C4-2B (cell line): ENCODE results near the gene NUP214.

Experiments used
- CTCF ChIP-seq: fragments of 450-650 bp; conservative IDR thresholded peaks from 2 replicates; pipeline ENCODE4 v1.5.1; 2017; ENCODE audit warnings: mild to moderate bottlenecking
- ZFX ChIP-seq: fragments of 450-650 bp; IDR thresholded peaks from 2 replicates; pipeline ENCODE4 v1.6.1; 2017

GRCh38 chr9:131218370-131218769 is 93.0 kb downstream of the NUP214 start:
- TF ChIP-seq CTCF (no peak), ZFX (no peak)
